Amniotic stem cell (primary cell): ENCODE results near the gene SUFU.

Experiments
- DNase-seq: peaks from one replicate; lab custom pipeline; 2025; lab: John Stamatoyannopoulos, UW

The SUFU gene

GRCh38 chr10:102641402-102641801 lies 137.6 kb downstream of the SUFU start:
- no peak for DNase-seq

GRCh38 chr10:102641880-102642735 lies 138.3 kb downstream of the SUFU start:
- peak; percentile 95 for DNase-seq

- DNase-seq: no peak
These were observed 139.1 kb downstream of the SUFU start for GRCh38 chr10:102642736-102643335.

GRCh38 chr10:102643336-102644065 lies 139.7 kb downstream of the SUFU start:
- peak; percentile 45 for DNase-seq

- no peak for DNase-seq
These were observed 140.4 kb downstream of the SUFU start, which contains the start of gene TRIM8 for GRCh38 chr10:102644066-102644645. TRIM8 (plus strand) TSS chr10:102644479; CDS start chr10:102644618, 139 bp downstream.

- peak; percentile 28 for DNase-seq
These were observed 141.0 kb downstream of the SUFU start for GRCh38 chr10:102644646-102645387.

GRCh38 chr10:102645388-102645740 lies 141.6 kb downstream of the SUFU start:
- DNase-seq: peak; percentile 54

- DNase-seq: peak; percentile 85
These were observed 142.2 kb downstream of the SUFU start for GRCh38 chr10:102645741-102646609.

- DNase-seq: no peak
These were observed 143.1 kb downstream of the SUFU start for GRCh38 chr10:102646610-102647442.

- no peak for DNase-seq
These were observed 143.9 kb downstream of the SUFU start for GRCh38 chr10:102647443-102648268.

- no peak for DNase-seq
These were observed 144.6 kb downstream of the SUFU start for GRCh38 chr10:102648269-102648888.

GRCh38 chr10:102648889-102649796 lies 145.4 kb downstream of the SUFU start:
- no peak for DNase-seq

- no peak for DNase-seq
These were observed 146.3 kb downstream of the SUFU start for GRCh38 chr10:102649797-102650654.

- no peak for DNase-seq
These were observed 147.1 kb downstream of the SUFU start for GRCh38 chr10:102650655-102651454.

GRCh38 chr10:102651455-102652169 lies 147.8 kb downstream of the SUFU start:
- no peak for DNase-seq
